ENCODE measurements around the gene NPLOC4.

Gene NPLOC4

GRCh38 chr17:81544281-81544974, 92.5 kb downstream of the NPLOC4 start:
- no peak for DNase-seq

- DNase-seq, result no peak
Measured at GRCh38 chr17:81543756-81544155, 93.2 kb downstream of the NPLOC4 start.

GRCh38 chr17:81543339-81543675, 93.6 kb downstream of the NPLOC4 start:
- no peak for DNase-seq

- no peak for DNase-seq
Measured at GRCh38 chr17:81542431-81543338, 94.2 kb downstream of the NPLOC4 start.

- no peak for DNase-seq
Measured at GRCh38 chr17:81541123-81541522, 95.8 kb downstream of the NPLOC4 start.

GRCh38 chr17:81540676-81541027, 96.3 kb downstream of the NPLOC4 start:
- no peak for DNase-seq

GRCh38 chr17:81539961-81540675, 96.8 kb downstream of the NPLOC4 start:
- DNase-seq, result no peak

GRCh38 chr17:81539571-81539900, 97.4 kb downstream of the NPLOC4 start:
- no peak for DNase-seq

GRCh38 chr17:81538651-81539570, 98.0 kb downstream of the NPLOC4 start:
- DNase-seq, result no peak

GRCh38 chr17:81537856-81538555, 98.9 kb downstream of the NPLOC4 start:
- DNase-seq, result peak; percentile 77

GRCh38 chr17:81537343-81537855, 99.5 kb downstream of the NPLOC4 start:
- no peak for DNase-seq

- no peak for DNase-seq
Measured at GRCh38 chr17:81536299-81537290, 100.3 kb downstream of the NPLOC4 start.

- DNase-seq, result no peak
Measured at GRCh38 chr17:81535480-81536298, 101.2 kb downstream of the NPLOC4 start.

GRCh38 chr17:81535007-81535328, 101.9 kb downstream of the NPLOC4 start:
- DNase-seq, result no peak

- DNase-seq, result no peak
Measured at GRCh38 chr17:81534157-81535006, 102.5 kb downstream of the NPLOC4 start.

GRCh38 chr17:81533339-81534141, 103.4 kb downstream of the NPLOC4 start:
- DNase-seq, result no peak

- no peak for DNase-seq
Measured at GRCh38 chr17:81532490-81533287, 104.2 kb downstream of the NPLOC4 start.

Measured in NCI-H1694 (cell line).